ENCODE results near the gene TTLL12. TPM values are rescaled to one million over a fixed set of nuclear protein-coding genes. Genes with fewer than 3 reads are reported as not detected.

The TTLL12 gene
- total and polyA plus RNA-seq, 2 of the 8 experiments (the other 6 are each of a cell fraction or from before 2014, with no cell fraction given): 101 to 124 TPM

- TF ChIP-seq CHD7 (IDR thresholded peaks at IDR 0.05; ENCODE audit: insufficient replicate concordance, low read length): no peak
- no peak for TF ChIP-seq TEAD4 (IDR thresholded peaks at IDR 0.05; ENCODE audit: low read depth, low read length)
- TF ChIP-seq SRF (IDR thresholded peaks at IDR 0.05; ENCODE audit: low read depth, low read length): no peak
- TF ChIP-seq MAFK (IDR thresholded peaks at IDR 0.05; ENCODE audit: low read depth, low read length): no peak
- TF ChIP-seq CTBP2 (IDR thresholded peaks at IDR 0.05; ENCODE audit: borderline replicate concordance, insufficient read depth, insufficient read length, low read length): no peak
- no peak for TF ChIP-seq CBX8 (IDR thresholded peaks at IDR 0.05; ENCODE audit: borderline replicate concordance, low read depth, low read length)
- no peak for TF ChIP-seq ATF2 (IDR thresholded peaks at IDR 0.05; ENCODE audit: low read length)
- TF ChIP-seq POLR2A (IDR thresholded peaks at IDR 0.05; ENCODE audit: control extremely low read depth in 1 of 2, low read depth in 2 of 2, low read length in 2 of 2): no peak
These were observed 19.0 kb upstream of the TTLL12 start (continued) for GRCh38 chr22:43205748-43206508.
